ENCODE results near the gene FGF12. TPM values are rescaled to one million over a fixed set of nuclear protein-coding genes. Genes with fewer than 3 reads are reported as not detected.

The FGF12 gene
- total RNA-seq, 1 experiment from 2014 or later, result 0.69 TPM

DNA sequence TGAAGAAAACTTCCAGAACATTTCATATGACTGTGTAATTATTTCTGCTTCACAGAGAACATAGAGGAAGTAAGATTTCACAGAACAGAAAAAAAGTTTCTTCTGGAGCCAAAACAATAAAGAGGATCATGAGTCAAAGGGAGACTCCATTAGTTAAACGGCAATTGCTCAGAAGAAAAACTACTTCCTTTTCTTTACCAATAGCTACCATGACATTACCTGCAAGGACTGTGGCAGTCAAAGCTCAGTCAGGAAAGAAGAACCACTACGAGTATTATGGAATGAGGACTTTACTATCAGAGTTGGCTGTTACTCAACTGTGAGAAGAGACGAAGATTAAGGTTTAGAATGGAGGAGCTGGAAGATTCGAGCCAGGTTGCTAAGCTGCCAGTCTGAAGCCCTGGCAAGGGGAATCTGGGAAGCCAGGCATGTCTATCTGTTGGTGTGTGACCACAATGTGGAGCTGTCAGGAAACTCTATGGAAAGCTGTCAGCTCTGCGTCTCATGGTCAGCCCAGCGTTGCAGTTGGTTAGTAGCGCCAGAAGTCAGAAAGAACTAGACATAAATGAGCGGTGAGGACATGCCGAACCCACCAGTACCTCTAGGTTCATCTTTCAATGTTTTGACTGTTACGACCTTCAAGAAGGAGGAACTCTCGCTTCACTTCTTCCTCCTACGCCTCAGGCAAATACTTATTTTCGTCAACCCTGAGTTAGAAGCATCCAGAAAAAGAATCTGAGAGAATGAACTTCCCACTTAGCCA, 604.3 kb downstream of the FGF12 start:
- peak; percentile 41 for DNase-seq (ENCODE audit: low read depth)

DNA sequence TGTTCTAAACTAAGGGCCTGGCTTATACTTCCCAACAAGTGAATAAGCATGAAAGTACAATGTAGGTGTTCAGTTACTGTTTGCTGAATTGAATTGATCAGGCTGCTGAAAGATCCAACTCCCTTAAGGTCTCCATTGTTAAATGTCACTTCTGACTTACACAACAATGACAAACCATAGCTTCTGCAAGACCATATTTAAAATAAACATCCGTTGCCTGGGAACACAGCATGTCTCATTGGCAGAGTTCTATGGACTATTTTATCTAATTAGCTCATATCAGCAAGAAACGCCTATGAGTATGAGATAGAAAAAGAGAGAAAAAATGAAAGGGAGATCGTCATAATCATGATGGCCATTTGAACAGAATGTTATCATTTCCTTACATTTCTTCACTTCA, 605.4 kb downstream of the FGF12 start:
- no peak for DNase-seq (ENCODE audit: low read depth)

DNA sequence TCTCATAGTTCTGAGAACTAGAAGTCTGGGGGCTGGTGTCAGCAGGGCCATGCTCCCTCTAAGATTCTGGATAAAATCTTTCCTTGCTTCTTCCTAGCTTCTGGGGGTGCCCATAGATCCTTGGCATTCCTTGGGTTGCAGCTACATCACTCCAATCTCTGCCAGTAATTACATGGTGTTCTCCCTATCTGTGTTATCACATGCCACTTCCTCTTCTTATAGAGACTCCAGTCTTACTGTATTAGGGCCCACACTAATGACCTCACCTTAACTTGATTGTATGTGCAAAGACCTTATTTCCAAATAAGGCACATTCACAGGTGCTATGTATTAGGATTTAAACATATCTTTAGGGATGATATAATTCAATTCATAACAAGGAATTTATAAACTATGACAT, 618.5 kb downstream of the FGF12 start:
- DNase-seq (ENCODE audit: low read depth), result no peak

DNA sequence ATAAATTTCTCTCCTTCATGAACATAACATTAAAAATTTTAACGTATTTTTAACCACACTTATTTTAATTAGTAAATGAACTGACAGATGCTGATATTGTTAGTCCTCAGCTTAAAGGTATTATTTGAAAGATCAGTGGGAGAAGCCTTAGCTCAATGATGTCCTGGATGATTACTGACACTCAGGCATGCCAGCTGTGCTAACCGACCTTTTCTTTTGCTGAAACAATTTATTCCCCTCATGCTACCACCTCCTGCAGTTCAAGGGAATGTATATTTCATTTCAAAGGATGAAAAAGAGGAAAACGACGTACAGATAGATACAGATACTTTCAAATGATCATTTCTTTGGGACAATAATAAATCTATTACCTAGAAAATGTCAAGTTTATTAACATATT, 620.8 kb downstream of the FGF12 start:
- no peak for DNase-seq (ENCODE audit: low read depth)

DNA sequence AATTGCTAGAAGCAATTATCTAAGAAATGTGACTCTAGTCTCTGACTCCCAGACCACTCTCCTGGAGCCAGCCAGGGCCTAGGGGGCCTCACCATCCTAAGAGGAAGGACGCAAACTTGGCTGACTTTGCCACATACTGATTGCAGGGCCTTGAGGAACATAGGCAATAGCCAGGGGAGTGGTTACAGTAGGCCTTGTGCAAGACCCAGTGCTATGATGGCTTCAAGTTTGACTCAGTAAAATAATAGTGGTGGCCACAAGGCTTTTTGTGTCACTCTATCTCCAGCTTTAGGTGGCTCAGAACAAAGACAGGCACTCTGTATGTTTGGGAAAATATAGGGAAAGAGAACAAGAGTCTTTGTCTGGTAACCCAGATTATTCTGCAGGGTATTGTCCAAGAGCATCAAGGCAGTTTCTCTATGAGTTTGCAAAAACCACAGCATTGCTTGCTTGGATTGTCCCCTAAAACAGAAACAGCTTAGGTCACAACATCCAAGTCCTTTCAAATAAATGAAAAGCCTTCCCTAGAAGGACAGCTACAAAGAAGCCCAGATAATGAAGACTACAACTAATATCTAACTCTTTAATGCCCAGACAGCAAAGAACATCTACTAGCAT, 634.8 kb downstream of the FGF12 start:
- no peak for DNase-seq (ENCODE audit: low read depth)

DNA sequence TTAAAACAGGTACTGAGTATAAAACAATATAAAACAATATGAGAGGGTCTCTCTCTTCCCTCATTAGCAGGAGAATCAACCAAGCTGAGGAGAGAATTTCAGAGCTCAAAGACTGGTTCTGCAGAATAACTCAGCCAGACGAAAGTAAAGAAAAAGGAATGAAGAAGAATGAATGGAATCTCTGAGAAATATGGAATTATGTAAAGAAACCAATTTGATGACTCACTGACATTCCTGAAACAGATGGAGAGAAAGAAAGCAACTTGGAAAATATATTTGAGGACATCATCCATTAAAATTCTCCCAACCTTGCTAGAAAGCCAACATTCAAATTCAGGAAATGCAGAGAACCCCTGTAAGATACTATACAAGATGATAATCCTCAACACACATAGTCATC, 635.5 kb downstream of the FGF12 start:
- no peak for DNase-seq (ENCODE audit: low read depth)

DNA sequence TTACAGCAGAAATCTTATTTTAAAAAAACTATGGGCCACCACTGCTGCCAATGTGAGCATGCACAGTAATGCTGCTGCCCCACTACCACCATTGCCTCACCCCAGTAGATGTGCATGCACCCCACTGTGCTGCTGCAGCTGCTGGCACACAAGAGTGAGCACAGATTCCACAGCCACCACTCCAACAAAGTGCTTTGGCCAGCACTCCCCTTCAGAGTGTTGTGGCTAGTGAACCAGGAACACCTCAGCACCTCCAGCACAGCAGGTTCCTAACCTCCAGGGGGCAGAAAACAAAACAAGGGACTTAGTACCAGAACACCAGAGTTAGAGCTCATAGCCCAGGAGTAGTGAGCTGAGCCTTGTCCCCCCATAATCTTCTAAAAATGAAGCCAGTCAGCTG, 636.8 kb downstream of the FGF12 start:
- peak; percentile 14 for DNase-seq (ENCODE audit: low read depth)

Other genes with a start within 250 kb of the FGF12 start
- 43.2 and 54.1 TPM in 2 replicates for gene MB21D2, start 190.3 kb upstream of the FGF12 start, total RNA-seq (2014; rRNA removed; shearing (Covaris generic))